Gastroesophageal sphincter (tissue), 4 donors: ENCODE results near the gene FYN. TPM values are rescaled to one million over a fixed set of nuclear protein-coding genes. Genes with fewer than 3 reads are reported as not detected.

Experiments used
- ATAC-seq: fragments of 150-250 bp; one replicate; pipeline ENCODE4 v1.9.1; 2016; ENCODE audit warnings: mild to moderate bottlenecking, moderate library complexity
- H3K27ac ChIP-seq, 4 donors: fragments of 200-600 bp; sonication (generic) in 3 of 4; 1 replicate in 3 of 4; 2 replicates in 1 of 4; pipeline ENCODE4 v1.5.1; 2016 to 2019
- H3K27me3 ChIP-seq: fragments of 200-600 bp; sonication (generic); one replicate; pipeline ENCODE4 v1.5.1; 2019
- H3K36me3 ChIP-seq, 2 donors: fragments of 200-600 bp; sonication (generic); one replicate each; pipeline ENCODE4 v1.5.1; 2019; ENCODE audit warnings: control low read depth in 1 of 2
- H3K4me1 ChIP-seq, 3 donors: fragments of 200-600 bp; sonication (generic); 1 replicate in 2 of 3; 2 replicates in 1 of 3; pipeline ENCODE4 v1.5.1; 2016 to 2019; ENCODE audit warnings: control low read depth in 2 of 3
- H3K4me3 ChIP-seq, 2 donors: fragments of 200-600 bp; sonication (generic); one replicate each; pipeline ENCODE4 v1.5.1; 2019; ENCODE audit warnings: mild to moderate bottlenecking in 1 of 2, moderate library complexity in 1 of 2
- H3K9me3 ChIP-seq, 3 donors: fragments of 200-600 bp; sonication (generic); one replicate each; pipeline ENCODE4 v1.5.1; 2017 to 2019; ENCODE audit warnings: control low read depth in 2 of 3
- CTCF ChIP-seq, 4 experiments: fragments of 200-600 bp in 2 of 4; fragments of 450-650 bp in 2 of 4; sonication (generic) in 1 of 4; IDR thresholded peaks; one replicate each; pipeline ENCODE4 v1.5.1; 2017 to 2019; ENCODE audit warnings: antibody characterized with exemption in 4 of 4, mild to moderate bottlenecking in 2 of 4, moderate library complexity in 2 of 4
- EP300 ChIP-seq: sonication (generic); formaldehyde crosslinking; IDR thresholded peaks from one replicate; pipeline ENCODE4 v1.6.1; 2017; ENCODE audit warnings: antibody characterized with exemption, mild to moderate bottlenecking
- POLR2A ChIP-seq, 2 donors: fragments of 450-650 bp; IDR thresholded peaks; one replicate each; pipeline ENCODE4 v1.6.1; 2017; ENCODE audit warnings: antibody characterized with exemption in 2 of 2, mild to moderate bottlenecking in 2 of 2, moderate library complexity in 1 of 2
- POLR2AphosphoS5 ChIP-seq: sonication (generic); formaldehyde crosslinking; IDR thresholded peaks from one replicate; pipeline ENCODE4 v1.6.1; 2017; ENCODE audit warnings: antibody characterized with exemption
- WGBS, 2 donors: methylation state at CpG; one replicate each; pipeline ENCODE4 v1.1.5; 2018; ENCODE audit warnings: low coverage in 1 of 2; 5-methylcytosine and 5-hydroxymethylcytosine counted together
- total RNA-seq, 4 donors: library from RNA; depleted of rRNA; stranded (reverse); fragments of >200 nt; gene quantifications; one replicate each; pipeline ENCODE4 v1.1.0, GENCODE V29; 2016

FYN gene
- total RNA-seq, 4 donors from 2014 or later, result 58.6 to 101 (median 69.9) TPM

- peak overlapping the region in 3 of 4 donors; percentile 3 to 13 (median 4) for H3K27ac ChIP-seq
- 54 to 73% methylated on average over 2 to 5 of the region's 5 CpGs for WGBS, 2 donors
- no peak for ATAC-seq
Measured at GRCh38 chr6:111818539-111819226, 54.6 kb downstream of the FYN start.

GRCh38 chr6:111817451-111818120, 55.7 kb downstream of the FYN start:
- Histone ChIP-seq H3K36me3 (no peaks in the 10 kb centered on the region), H3K9me3 (no peaks in the 10 kb centered on the region), H3K4me1 (peaks cover 0 to 19% (median 11%) of the 10 kb centered on the region in 3 donors), H3K27ac (no peak overlapping the region), H3K4me3 (no peak overlapping the region), H3K27me3 (no peaks in the 10 kb centered on the region)
- TF ChIP-seq POLR2A (IDR thresholded peaks at IDR 0.05), result no peak
- no peak for TF ChIP-seq CTCF (IDR thresholded peaks at IDR 0.05)
- 73 to 79% methylated on average over 5 of the region's 6 CpGs for WGBS, 2 donors
- no peak for ATAC-seq

More at GRCh38 chr6:111818539-111819226, 54.6 kb downstream of the FYN start:
- H3K27me3 ChIP-seq, result no peaks in the 10 kb centered on the region
- no peak overlapping the region for H3K4me3 ChIP-seq
- no peaks in the 10 kb centered on the region for H3K9me3 ChIP-seq
- H3K4me1 ChIP-seq, result peaks cover 0 to 30% (median 11%) of the 10 kb centered on the region in 3 donors
- TF ChIP-seq POLR2A (IDR thresholded peaks at IDR 0.05), result no peak
- H3K36me3 ChIP-seq, result no peaks in the 10 kb centered on the region

DNA sequence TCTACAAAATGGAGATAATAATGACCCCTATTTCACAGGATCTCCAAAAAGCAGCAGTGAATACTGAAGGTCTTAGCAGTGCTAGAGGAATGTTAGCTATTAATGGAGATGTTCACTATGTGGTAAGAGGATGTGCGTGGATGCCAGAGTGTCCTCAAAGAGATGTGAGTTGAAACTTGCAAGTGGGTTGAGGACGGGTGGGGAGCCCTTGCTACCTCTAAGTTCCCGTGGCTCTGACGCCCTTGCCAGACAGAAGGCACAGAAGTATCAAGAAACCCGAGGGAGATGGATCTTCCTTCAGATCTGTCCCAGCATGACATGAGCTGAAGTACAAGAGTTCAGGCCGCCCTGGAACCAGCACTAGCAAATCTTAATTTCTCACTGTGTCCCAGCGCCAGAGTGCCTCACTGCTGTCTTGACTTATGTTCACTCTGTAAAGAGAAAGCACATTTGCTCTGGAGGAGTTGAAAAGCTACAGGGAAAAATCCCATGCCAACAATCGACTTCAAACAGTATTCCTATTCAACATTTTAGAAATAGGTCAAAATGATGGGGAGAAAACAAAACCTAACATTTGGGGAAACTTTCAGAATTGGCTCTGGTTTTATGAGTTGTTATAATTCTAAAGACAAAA, 59.5 kb downstream of the FYN start:
- Histone ChIP-seq H3K36me3 (no peaks in the 10 kb centered on the region), H3K27ac (no peak overlapping the region), H3K4me3 (no peak overlapping the region), H3K4me1 (peaks cover 0 to 28% (median 11%) of the 10 kb centered on the region in 3 donors), H3K9me3 (no peaks in the 10 kb centered on the region), H3K27me3 (no peaks in the 10 kb centered on the region)
- no peak for ATAC-seq
- WGBS, 2 donors, result 81 to 90% methylated on average over 6 to 8 of the region's 8 CpGs
- TF ChIP-seq EP300, result no peak
- no peak for TF ChIP-seq POLR2A (IDR thresholded peaks at IDR 0.05)
- no peak for TF ChIP-seq POLR2AphosphoS5
- TF ChIP-seq CTCF (IDR thresholded peaks at IDR 0.05), result no peak

DNA sequence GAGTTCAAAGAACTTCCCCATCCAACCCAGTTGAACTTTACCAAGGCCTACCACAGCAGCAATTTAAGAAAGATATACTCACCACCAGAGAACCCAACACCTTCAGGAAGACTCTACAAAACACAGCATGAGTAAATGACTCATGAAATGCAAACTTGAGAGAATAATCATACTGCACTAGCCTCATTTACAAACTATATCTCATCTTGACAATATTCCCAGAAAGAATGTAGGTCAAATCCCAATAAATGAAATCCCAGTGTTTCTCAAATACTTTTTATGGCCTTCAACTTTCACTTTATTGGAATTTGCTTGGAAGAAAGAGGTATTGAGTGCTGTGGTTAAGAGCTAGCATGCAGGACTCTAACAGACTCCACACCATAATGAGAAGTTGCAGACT, 60.0 kb downstream of the FYN start:
- H3K27ac ChIP-seq, result no peak overlapping the region
- no peaks in the 10 kb centered on the region for H3K27me3 ChIP-seq
- no peaks in the 10 kb centered on the region for H3K36me3 ChIP-seq
- no peak for TF ChIP-seq POLR2AphosphoS5
- no peak for TF ChIP-seq EP300
- TF ChIP-seq CTCF (IDR thresholded peaks at IDR 0.05), result no peak
- TF ChIP-seq POLR2A (IDR thresholded peaks at IDR 0.05), result no peak
- no peaks in the 10 kb centered on the region for H3K9me3 ChIP-seq
- no peak overlapping the region for H3K4me3 ChIP-seq
- peaks cover 0 to 22% (median 8%) of the 10 kb centered on the region in 3 donors for H3K4me1 ChIP-seq
- no peak for ATAC-seq

- no peak for TF ChIP-seq POLR2AphosphoS5
- TF ChIP-seq POLR2A (IDR thresholded peaks at IDR 0.05), result no peak
- Histone ChIP-seq H3K27me3 (no peaks in the 10 kb centered on the region), H3K9me3 (no peaks in the 10 kb centered on the region), H3K27ac (no peak overlapping the region), H3K4me1 (peaks cover 0 to 13% (median 2%) of the 10 kb centered on the region in 3 donors), H3K36me3 (no peaks in the 10 kb centered on the region), H3K4me3 (no peak overlapping the region)
- WGBS, 2 donors, result 78 to 87% methylated on average over 3 to 8 of the region's 8 CpGs
- ATAC-seq, result no peak
Measured at GRCh38 chr6:111812060-111813038, 60.9 kb downstream of the FYN start.
